A549 treated with Hydrocortisone at 1 μM for 4 hours (cell line): ENCODE measurements around the gene AP4S1. TPM values are rescaled to one million over a fixed set of nuclear protein-coding genes. Genes with fewer than 3 reads are reported as not detected.

ENCODE experiments used
- total RNA-seq: library from RNA; stranded (reverse); fragments of 200-300 nt; extraction: Qiagen RNA extraction; gene quantifications from 5 replicates; pipeline ENCODE4 v1.2.3, GENCODE V29; 2022

AP4S1 gene
- 8.4 to 13.5 TPM (median 9.8 TPM) in 5 replicates for total RNA-seq

DNA sequence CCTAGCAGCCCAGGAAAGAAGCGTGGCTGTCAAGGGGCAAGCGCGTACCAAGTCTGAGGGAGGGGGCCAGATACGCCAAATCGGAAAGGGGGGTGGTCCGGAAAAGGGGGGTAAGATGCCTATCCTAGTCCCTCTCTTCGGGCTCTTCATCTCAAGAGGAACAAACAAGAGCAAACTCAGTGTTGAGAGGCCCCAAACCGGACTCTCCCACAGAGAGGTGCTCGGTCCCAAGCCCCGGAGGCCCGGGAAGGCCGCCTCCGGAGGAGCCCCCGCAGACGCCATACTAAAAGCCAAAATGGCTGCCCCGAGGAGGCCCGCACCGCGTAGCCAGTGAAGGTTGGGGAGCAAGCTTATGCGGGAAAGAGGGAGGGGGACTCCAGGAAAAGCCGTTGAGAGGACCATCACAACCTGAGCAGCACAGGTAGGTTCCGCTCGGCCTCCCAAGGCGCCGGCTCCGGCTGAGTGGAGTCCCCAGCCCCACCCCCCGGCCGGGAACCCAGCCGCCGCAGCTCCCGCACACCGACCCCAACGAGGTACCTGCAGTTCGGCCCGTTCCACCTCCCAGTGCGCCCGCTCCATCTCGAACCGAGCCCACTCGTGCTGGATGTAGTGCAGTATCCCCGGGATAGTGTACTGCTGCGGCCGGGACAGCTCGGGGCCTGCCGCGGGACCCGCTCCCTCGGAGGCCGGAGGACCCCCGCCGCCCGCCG, at the start of gene AP4S1:
Gene AP4S1, plus strand, starts transcription at position 283 of the 710 bp plus-strand sequence. CDS start 40,548 bp downstream, outside the sequence.

DNA sequence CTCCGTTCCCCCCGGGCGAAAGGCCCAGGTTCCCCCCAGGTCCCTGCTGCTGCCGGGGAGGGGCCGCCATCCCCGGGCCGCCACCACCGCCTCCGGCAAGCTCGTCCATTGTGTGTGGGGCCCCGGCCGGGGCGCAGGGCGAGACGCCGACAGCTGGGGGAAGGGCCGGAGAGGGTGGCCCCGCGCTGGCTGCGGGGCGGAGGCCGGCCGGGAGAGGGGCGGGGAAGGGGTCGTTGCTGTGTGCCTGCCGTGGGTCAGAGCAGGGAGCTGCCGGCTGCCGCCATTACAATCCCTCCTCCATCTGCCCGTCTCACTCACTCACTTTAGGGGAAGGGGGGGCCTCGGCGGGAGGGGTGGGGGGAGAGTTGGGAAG, 614 bp downstream of the AP4S1 start, which contains the start of gene STRN3:
Gene STRN3, minus strand, starts transcription at position 303 of the 373 bp plus-strand sequence. Its CDS starts 194 bp downstream, at position 109.

Other genes starting within 250 kb of the AP4S1 start
- 21.3 to 28.0 TPM (median 25.2 TPM) in 5 replicates for gene COCH, start 151.1 kb upstream of the AP4S1 start, total RNA-seq
- 12.1 to 20.5 TPM (median 15.5 TPM) in 5 replicates for gene STRN3, start 730 bp downstream of the AP4S1 start, total RNA-seq
- gene HECTD1, start 182.1 kb downstream of the AP4S1 start, total RNA-seq: 55.0 to 88.4 TPM (median 62.2 TPM) in 5 replicates